ENCODE measurements around the gene ORC1.

Gene ORC1

DNA sequence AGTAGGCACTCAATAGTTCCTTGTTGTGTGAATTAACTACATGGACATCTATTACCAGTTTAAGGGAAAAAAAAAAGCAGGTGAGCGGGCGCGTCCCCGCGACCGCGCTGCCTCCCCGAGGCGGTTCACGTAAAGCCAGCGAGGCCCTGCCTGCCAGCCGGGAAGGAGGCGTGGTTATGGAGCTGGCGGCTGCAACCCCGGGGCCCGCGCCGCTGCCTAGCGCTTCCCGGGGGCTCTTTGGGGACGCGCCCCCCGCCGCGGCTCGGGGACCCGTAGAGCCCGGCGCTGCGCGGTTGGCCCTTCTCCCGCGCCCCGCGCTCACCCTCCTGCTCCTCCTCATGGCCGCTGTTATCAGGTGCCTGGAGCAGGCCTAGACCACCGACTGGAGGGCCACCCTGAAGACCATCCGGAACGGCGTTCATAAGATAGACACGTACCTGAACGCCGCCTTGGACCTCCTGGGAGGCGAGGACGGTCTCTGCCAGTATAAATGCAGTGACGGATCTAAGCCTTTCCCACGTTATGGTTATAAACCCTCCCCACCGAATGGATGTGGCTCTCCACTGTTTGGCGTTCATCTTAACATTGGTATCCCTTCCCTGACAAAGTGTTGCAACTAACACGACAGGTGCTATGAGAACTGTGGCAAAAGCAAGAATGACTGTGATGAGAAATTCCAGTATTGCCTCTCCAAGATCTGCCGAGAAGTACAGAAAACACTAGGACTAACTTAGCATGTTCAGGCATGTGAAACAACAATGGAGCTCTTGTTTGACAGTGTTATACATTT is 35.6 kb downstream of the ORC1 start:
- peak; percentile 72 for DNase-seq (ENCODE audit: low spot score)
- in situ Hi-C loops (cut with MboI; ENCODE audit: low pct_unique_long_range_greater_than_20kb, low sequenced_read_pairs, unreplicated experiment): no loop called here

DNA sequence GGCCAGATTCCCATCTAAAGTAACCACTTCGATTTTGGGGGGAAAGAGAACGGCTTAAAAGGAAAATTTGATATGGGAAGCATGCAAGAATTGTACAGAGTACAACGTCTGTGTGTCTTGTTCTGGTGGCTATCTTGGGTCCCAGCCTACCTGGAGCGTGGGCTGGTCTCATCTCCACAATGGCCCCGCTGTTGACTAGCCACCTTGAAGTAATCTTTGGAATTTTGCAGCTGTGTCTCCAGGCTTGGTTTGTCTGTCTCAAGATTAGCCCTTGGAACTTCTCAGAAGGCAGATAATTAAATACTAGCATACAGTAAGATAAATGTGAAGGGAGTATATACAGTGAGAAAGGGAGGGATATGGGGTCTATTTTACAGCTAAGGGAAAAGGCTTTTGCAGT is 37.0 kb downstream of the ORC1 start:
- DNase-seq (ENCODE audit: low spot score): no peak
- in situ Hi-C loops (cut with MboI; ENCODE audit: low pct_unique_long_range_greater_than_20kb, low sequenced_read_pairs, unreplicated experiment): no loop called here
- no peak for TF ChIP-seq CTCF (IDR thresholded peaks at IDR 0.05; ENCODE audit: extremely low read depth, insufficient read depth, missing control alignments)

More for the DNA sequence above, 35.6 kb downstream of the ORC1 start:
- peak; percentile 25 for TF ChIP-seq CTCF (IDR thresholded peaks at IDR 0.05; ENCODE audit: extremely low read depth, insufficient read depth, missing control alignments)

DNA sequence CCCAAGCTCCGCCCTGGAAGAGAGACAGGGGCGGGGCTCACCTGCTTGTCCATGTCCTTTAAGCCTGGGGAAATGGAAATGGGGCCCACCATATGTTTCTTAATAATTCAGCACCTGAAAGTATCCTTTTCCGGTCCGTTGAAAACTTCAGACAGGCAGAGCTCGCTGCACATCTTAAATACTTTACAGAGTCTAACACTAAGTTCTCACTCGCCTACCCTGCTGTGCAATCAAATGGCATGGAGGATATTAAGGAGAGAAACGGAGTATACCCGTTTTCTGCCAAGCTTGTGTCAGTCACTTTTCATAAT is 37.8 kb downstream of the ORC1 start:
- in situ Hi-C loops (cut with MboI; ENCODE audit: low pct_unique_long_range_greater_than_20kb, low sequenced_read_pairs, unreplicated experiment): no loop called here
- no peak for TF ChIP-seq CTCF (IDR thresholded peaks at IDR 0.05; ENCODE audit: extremely low read depth, insufficient read depth, missing control alignments)
- DNase-seq (ENCODE audit: low spot score): no peak

GRCh38 chr1:52365746-52366516 is 38.3 kb downstream of the ORC1 start, which contains the start of gene CC2D1B:
CC2D1B (minus strand) TSS chr1:52366205; CDS start chr1:52364620, 1,585 bp downstream.
- DNase-seq (ENCODE audit: low spot score): peak; percentile 100
- in situ Hi-C loops (cut with MboI; ENCODE audit: low pct_unique_long_range_greater_than_20kb, low sequenced_read_pairs, unreplicated experiment): no loop called here
- TF ChIP-seq CTCF (IDR thresholded peaks at IDR 0.05; ENCODE audit: extremely low read depth, insufficient read depth, missing control alignments): no peak

- in situ Hi-C loops (cut with MboI; ENCODE audit: low pct_unique_long_range_greater_than_20kb, low sequenced_read_pairs, unreplicated experiment): no loop called here
- TF ChIP-seq CTCF (IDR thresholded peaks at IDR 0.05; ENCODE audit: extremely low read depth, insufficient read depth, missing control alignments): no peak
- DNase-seq (ENCODE audit: low spot score): no peak
Measured at GRCh38 chr1:52365071-52365745, 39.0 kb downstream of the ORC1 start.

DNA sequence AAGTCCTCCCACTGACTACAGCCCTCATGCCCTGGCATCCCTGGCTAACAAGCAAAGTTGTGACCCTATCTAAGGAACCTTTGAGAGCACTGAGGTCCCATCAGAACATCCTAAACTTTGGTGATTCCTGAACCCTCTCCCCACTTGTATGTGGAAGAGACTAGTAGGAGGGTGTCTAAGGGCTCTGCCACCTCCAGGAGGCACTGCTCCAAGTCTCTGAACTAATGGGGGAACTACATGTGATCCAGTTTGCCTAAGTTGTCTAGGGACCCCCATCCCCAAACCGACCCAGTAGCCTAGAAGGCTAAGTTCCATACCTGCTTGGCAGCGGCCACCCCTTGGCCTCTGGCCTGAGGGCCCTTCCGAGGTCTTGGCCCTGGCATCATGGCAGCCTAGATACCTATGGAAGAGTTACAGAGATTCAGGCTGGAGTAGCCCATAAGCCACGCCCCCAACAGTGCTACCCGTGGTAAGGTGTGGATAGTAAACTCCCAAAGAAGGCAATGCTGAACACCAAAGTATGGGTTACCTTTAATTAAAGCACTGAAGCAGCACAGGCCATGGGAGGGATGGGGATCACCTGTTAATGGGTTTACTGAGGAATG is 39.9 kb downstream of the ORC1 start:
- DNase-seq (ENCODE audit: low spot score): no peak
- peak; percentile 14 for TF ChIP-seq CTCF (IDR thresholded peaks at IDR 0.05; ENCODE audit: extremely low read depth, insufficient read depth, missing control alignments)
- in situ Hi-C loops (cut with MboI; ENCODE audit: low pct_unique_long_range_greater_than_20kb, low sequenced_read_pairs, unreplicated experiment): no loop called here

Data from GM13977 (cell line).